Peyer's patch (tissue), 4 donors: ENCODE results near the gene GBP6. TPM values are rescaled to one million over a fixed set of nuclear protein-coding genes. Genes with fewer than 3 reads are reported as not detected.

Source experiments
- DNase-seq, 3 donors: peaks; one replicate each; pipeline ENCODE4 v3.0.0-alpha.2; 2017 to 2019
- H3K27ac ChIP-seq, 4 donors: fragments of 200-600 bp; sonication (generic); one replicate each; pipeline ENCODE4 v1.5.1; 2016 to 2019
- H3K27me3 ChIP-seq, 2 donors: fragments of 200-600 bp; sonication (generic); one replicate each; pipeline ENCODE4 v1.5.1; 2019
- H3K36me3 ChIP-seq, 3 donors: fragments of 200-600 bp; sonication (generic); one replicate each; pipeline ENCODE4 v1.5.1; 2016 to 2019
- H3K4me1 ChIP-seq, 4 donors: fragments of 200-600 bp; sonication (generic); one replicate each; pipeline ENCODE4 v1.5.1; 2016 to 2019
- H3K4me3 ChIP-seq, 4 donors: fragments of 200-600 bp; sonication (generic); 1 replicate in 3 of 4; 2 replicates in 1 of 4; pipeline ENCODE4 v1.5.1; 2016 to 2019; ENCODE audit warnings: mild to moderate bottlenecking in 1 of 4
- H3K9me3 ChIP-seq, 4 donors: fragments of 200-600 bp; sonication (generic); one replicate each; pipeline ENCODE4 v1.5.1; 2016 to 2019; ENCODE audit warnings: mild to moderate bottlenecking in 1 of 4
- CTCF ChIP-seq, 6 experiments: fragments of 450-650 bp in 4 of 6; fragments of 200-600 bp in 2 of 6; sonication (generic) in 1 of 6; IDR thresholded peaks; one replicate each; pipeline ENCODE4 v1.5.1; 2017 to 2019; ENCODE audit warnings: antibody characterized with exemption in 6 of 6, mild to moderate bottlenecking in 3 of 6, moderate library complexity in 1 of 6
- POLR2A ChIP-seq, 2 donors: fragments of 450-650 bp; IDR thresholded peaks; one replicate each; pipeline ENCODE4 v1.5.1; 2017; ENCODE audit warnings: antibody characterized with exemption in 2 of 2, mild to moderate bottlenecking in 2 of 2, moderate library complexity in 2 of 2
- total RNA-seq, 4 donors: library from RNA; depleted of rRNA; stranded (reverse); fragments of >200 nt; gene quantifications; one replicate each; pipeline ENCODE4 v1.1.0, GENCODE V29; 2016

GBP6 gene
- not detected for total RNA-seq

GRCh38 chr1:89363638-89364536 lies at the start of gene GBP6:
TSS of gene GBP6 (plus strand) at chr1:89364059. CDS start at chr1:89368552, 4,493 bp downstream.
- Histone ChIP-seq H3K27ac (no peak within 1 kb of the TSS), H3K36me3 (no peaks in the 10 kb centered on the region), H3K4me3 (no peak within 1 kb of the TSS), H3K9me3 (no peaks in the 10 kb centered on the region), H3K4me1 (no peaks in the 10 kb centered on the region), H3K27me3 (no peaks in the 10 kb centered on the region)
- DNase-seq: no peak
- TF ChIP-seq CTCF (IDR thresholded peaks at IDR 0.05): no peak
- TF ChIP-seq POLR2A (IDR thresholded peaks at IDR 0.05): no peak

GRCh38 chr1:89322402-89322801 lies 41.5 kb upstream of the GBP6 start:
- no peaks in the 10 kb centered on the region for H3K27me3 ChIP-seq

GRCh38 chr1:89331890-89332289 lies 32.0 kb upstream of the GBP6 start:
- no peaks in the 10 kb centered on the region for H3K4me1 ChIP-seq
- H3K27ac ChIP-seq: no peak overlapping the region
- no peak for DNase-seq
- no peaks in the 10 kb centered on the region for H3K36me3 ChIP-seq
- TF ChIP-seq CTCF (IDR thresholded peaks at IDR 0.05): no peak
- no peak for TF ChIP-seq POLR2A (IDR thresholded peaks at IDR 0.05)
- no peak overlapping the region for H3K4me3 ChIP-seq
- no peaks in the 10 kb centered on the region for H3K27me3 ChIP-seq
- H3K9me3 ChIP-seq: no peaks in the 10 kb centered on the region

More at GRCh38 chr1:89322402-89322801, 41.5 kb upstream of the GBP6 start:
- Histone ChIP-seq H3K27ac (no peak overlapping the region), H3K36me3 (no peaks in the 10 kb centered on the region), H3K9me3 (peaks cover 0 to 4% (median 0%) of the 10 kb centered on the region in 4 donors), H3K4me1 (no peaks in the 10 kb centered on the region), H3K4me3 (no peak overlapping the region)
- DNase-seq: no peak
- TF ChIP-seq CTCF (IDR thresholded peaks at IDR 0.05) (no peak), POLR2A (IDR thresholded peaks at IDR 0.05) (no peak)

- H3K9me3 ChIP-seq: no peaks in the 10 kb centered on the region
- no peak overlapping the region for H3K27ac ChIP-seq
- no peak for TF ChIP-seq POLR2A (IDR thresholded peaks at IDR 0.05)
- TF ChIP-seq CTCF (IDR thresholded peaks at IDR 0.05): no peak
- H3K36me3 ChIP-seq: no peaks in the 10 kb centered on the region
- no peak for DNase-seq
- H3K4me3 ChIP-seq: no peak overlapping the region
- H3K27me3 ChIP-seq: no peaks in the 10 kb centered on the region
- H3K4me1 ChIP-seq: no peaks in the 10 kb centered on the region
These were observed 31.4 kb upstream of the GBP6 start for GRCh38 chr1:89332461-89332860.

GRCh38 chr1:89335486-89335885 lies 28.4 kb upstream of the GBP6 start:
- no peaks in the 10 kb centered on the region for H3K36me3 ChIP-seq
- no peaks in the 10 kb centered on the region for H3K4me1 ChIP-seq

More at GRCh38 chr1:89335486-89335885, 28.4 kb upstream of the GBP6 start:
- no peak for DNase-seq
- no peaks in the 10 kb centered on the region for H3K27me3 ChIP-seq
- TF ChIP-seq CTCF (IDR thresholded peaks at IDR 0.05): no peak
- TF ChIP-seq POLR2A (IDR thresholded peaks at IDR 0.05): no peak
- H3K9me3 ChIP-seq: no peaks in the 10 kb centered on the region
- H3K27ac ChIP-seq: no peak overlapping the region
- H3K4me3 ChIP-seq: no peak overlapping the region
